ENCODE measurements around the gene STARD5. TPM values are rescaled to one million over a fixed set of nuclear protein-coding genes. Genes with fewer than 3 reads are reported as not detected.

STARD5 gene
- total and polyA plus RNA-seq, 2 experiments from 2014 or later, result 3.8 to 10.1 TPM

GRCh38 chr15:81280696-81281455, 43.1 kb downstream of the STARD5 start:
- H3K27ac Mint-ChIP-seq, result no peak overlapping the region
- DNase-seq (ENCODE audit: low spot score) (no peak), ATAC-seq (no peak)
- H3K27ac ChIP-seq (ENCODE audit: low read depth), result no peak overlapping the region
- peaks cover 14% of the 10 kb centered on the region for H3K36me3 Mint-ChIP-seq (ENCODE audit: low read depth)
- peaks cover 5% of the 10 kb centered on the region for H3K27me3 Mint-ChIP-seq (ENCODE audit: insufficient read depth, low read depth, poor library complexity)
- no peaks in the 10 kb centered on the region for H3K4me1 ChIP-seq (ENCODE audit: insufficient read depth)
- no peaks in the 10 kb centered on the region for H4K20me1 ChIP-seq (replicated peaks; ENCODE audit: insufficient read depth)
- no peaks in the 10 kb centered on the region for H3K79me2 ChIP-seq (replicated peaks; ENCODE audit: insufficient read depth)
- no peaks in the 10 kb centered on the region; the same call in 1 of the 2 replicates for H3K36me3 ChIP-seq (ENCODE audit: insufficient read depth)
- H3K4me1 Mint-ChIP-seq, result no peaks in the 10 kb centered on the region
- no peaks in the 10 kb centered on the region for H3F3A ChIP-seq (replicated peaks; ENCODE audit: low read depth)
- no peak overlapping the region for H2AFZ ChIP-seq
- peaks cover 29% of the 10 kb centered on the region for H3K9me3 Mint-ChIP-seq
- no peak overlapping the region for H3K4me3 Mint-ChIP-seq
- TF ChIP-seq STAT1 (IDR thresholded peaks at IDR 0.05; ENCODE audit: unreplicated experiment) (no peak), EZH2 (IDR thresholded peaks at IDR 0.05; ENCODE audit: low read depth, unreplicated experiment) (no peak), REST (IDR thresholded peaks at IDR 0.05; ENCODE audit: unreplicated experiment) (no peak), ETS1 (IDR thresholded peaks at IDR 0.05) (no peak), CTCF (conservative IDR thresholded peaks at IDR 0.05; ENCODE audit: low read depth in 2 of 2) (no peak), ZNF114 (CRISPR knock-in tag; IDR thresholded peaks at IDR 0.05) (no peak), ZNF331 (CRISPR knock-in tag; IDR thresholded peaks at IDR 0.05; ENCODE audit: low read depth) (no peak), CREB1 (CRISPR knock-in tag; IDR thresholded peaks at IDR 0.05; ENCODE audit: low read depth) (no peak), JUNB (IDR thresholded peaks at IDR 0.05; ENCODE audit: unreplicated experiment) (no peak), EZH2phosphoT487 (IDR thresholded peaks at IDR 0.05; ENCODE audit: unreplicated experiment) (no peak), ZNF462 (CRISPR knock-in tag; IDR thresholded peaks at IDR 0.05) (no peak), POLR2AphosphoS5 (IDR thresholded peaks at IDR 0.05; ENCODE audit: low read depth) (no peak)
- no peak overlapping the region for H3K4me3 ChIP-seq
- H3K9me2 ChIP-seq (ENCODE audit: insufficient read depth), result no peaks in the 10 kb centered on the region
- H3K27me3 ChIP-seq (ENCODE audit: insufficient read depth), result no peaks in the 10 kb centered on the region
- no peak overlapping the region for H3K4me2 ChIP-seq

Measured in GM23338 (cell line).